HepG2 (cell line): ENCODE measurements around the gene ZMYND10. TPM values are rescaled to one million over a fixed set of nuclear protein-coding genes. Genes with fewer than 3 reads are reported as not detected.

ENCODE experiments used
- CCDC6 ChIP-seq: sonication (generic); formaldehyde crosslinking; IDR thresholded peaks from 2 replicates; pipeline ENCODE4 v1.8.1; 2022; ENCODE audit warnings: mild to moderate bottlenecking, missing genetic modification reagents, moderate library complexity
- CHCHD3 ChIP-seq: sonication (generic); formaldehyde crosslinking; IDR thresholded peaks from 2 replicates; pipeline ENCODE4 v1.8.0; 2022; ENCODE audit warnings: mild to moderate bottlenecking, missing genetic modification reagents, moderate library complexity
- EP300 ChIP-seq, 3 experiments: sonication (generic) in 1 of 3; formaldehyde crosslinking in 1 of 3; IDR thresholded peaks; 2 replicates each; pipeline versions ENCODE4 v1.5.1 to v1.6.1; 2011 to 2020; ENCODE audit warnings: low read depth in 2 of 3, low read length in 2 of 3, borderline replicate concordance in 1 of 3, improper control_type of control experiment in 1 of 3, mild to moderate bottlenecking in 1 of 3, missing genetic modification reagents in 1 of 3, moderate library complexity in 1 of 3
- ERF ChIP-seq: IDR thresholded peaks from 2 replicates; pipeline ENCODE4 v1.6.1; 2018; ENCODE audit warnings: missing biosample characterization, missing genetic modification reagents
- GABPB1 ChIP-seq: IDR thresholded peaks from 2 replicates; pipeline ENCODE4 v1.6.1; 2016; ENCODE audit warnings: mild to moderate bottlenecking, missing genetic modification reagents, moderate library complexity, missing compliant biosample characterization
- HNRNPLL ChIP-seq: fragments of 200-400 bp; formaldehyde crosslinking; IDR thresholded peaks from 2 replicates; pipeline ENCODE4 v1.6.1; 2017; ENCODE audit warnings: mild to moderate bottlenecking, low read depth, low read length; ENCODE audit not compliant: poor library complexity, severe bottlenecking
- IRX3 ChIP-seq: sonication (generic); formaldehyde crosslinking; IDR thresholded peaks from 2 replicates; pipeline ENCODE4 v1.8.1; 2023; ENCODE audit warnings: mild to moderate bottlenecking, low read depth, missing genetic modification reagents, borderline replicate concordance
- KDM2A ChIP-seq: sonication (generic); formaldehyde crosslinking; IDR thresholded peaks from 2 replicates; pipeline ENCODE4 v1.4.0; 2020; ENCODE audit warnings: low read depth, missing genetic modification reagents, borderline replicate concordance
- KDM4B ChIP-seq: sonication (generic); formaldehyde crosslinking; IDR thresholded peaks from 2 replicates; pipeline ENCODE4 v1.4.0; 2020; ENCODE audit warnings: missing genetic modification reagents
- MED8 ChIP-seq: sonication (generic); formaldehyde crosslinking; IDR thresholded peaks from 2 replicates; pipeline ENCODE4 v1.8.1; 2023; ENCODE audit warnings: mild to moderate bottlenecking, missing genetic modification reagents; ENCODE audit not compliant: insufficient replicate concordance
- NFKB2 ChIP-seq: sonication (generic); formaldehyde crosslinking; IDR thresholded peaks from 2 replicates; pipeline ENCODE4 v1.4.0; 2020; ENCODE audit warnings: missing genetic modification reagents, borderline replicate concordance
- PAWR ChIP-seq: sonication (generic); formaldehyde crosslinking; IDR thresholded peaks from 2 replicates; pipeline ENCODE4 v1.4.0; 2020; ENCODE audit warnings: missing genetic modification reagents, mild to moderate bottlenecking, borderline replicate concordance
- RFX3 ChIP-seq: IDR thresholded peaks from 2 replicates; pipeline ENCODE4 v1.6.1; 2016; ENCODE audit warnings: missing biosample characterization, missing genetic modification reagents
- SYNCRIP ChIP-seq: fragments of 200-400 bp; formaldehyde crosslinking; IDR thresholded peaks from 2 replicates; pipeline ENCODE4 v1.6.1; 2018; ENCODE audit warnings: mild to moderate bottlenecking, low read depth, low read length; ENCODE audit not compliant: insufficient read depth
- TBX3 ChIP-seq: fragments of 450-650 bp; IDR thresholded peaks from 2 replicates; pipeline ENCODE4 v1.6.1; 2017; ENCODE audit warnings: antibody characterized with exemption, mild to moderate bottlenecking, inconsistent platforms, borderline replicate concordance
- ZBTB42 ChIP-seq: sonication (generic); formaldehyde crosslinking; IDR thresholded peaks from 2 replicates; pipeline ENCODE4 v1.5.0; 2020; ENCODE audit warnings: mild to moderate bottlenecking, missing genetic modification reagents
- ZFP1 ChIP-seq: IDR thresholded peaks from 2 replicates; pipeline ENCODE4 v1.6.1; 2016
- ZNF253 ChIP-seq: sonication (generic); formaldehyde crosslinking; IDR thresholded peaks from 2 replicates; pipeline ENCODE4 v1.8.0; 2022; ENCODE audit warnings: mild to moderate bottlenecking, missing genetic modification reagents, borderline replicate concordance
- ZNF501 ChIP-seq: sonication (generic); formaldehyde crosslinking; IDR thresholded peaks from 2 replicates; pipeline ENCODE4 v1.5.1; 2020; ENCODE audit warnings: mild to moderate bottlenecking, moderate library complexity, missing genetic modification reagents
- ZNF547 ChIP-seq: sonication (generic); formaldehyde crosslinking; IDR thresholded peaks from 2 replicates; pipeline ENCODE4 v1.5.1; 2020; ENCODE audit warnings: mild to moderate bottlenecking, missing genetic modification reagents
- ZNF564 ChIP-seq: sonication (generic); formaldehyde crosslinking; IDR thresholded peaks from 2 replicates; pipeline ENCODE4 v1.8.1; 2023; ENCODE audit warnings: mild to moderate bottlenecking, missing genetic modification reagents
- ZNF572 ChIP-seq: sonication (generic); formaldehyde crosslinking; IDR thresholded peaks from 2 replicates; pipeline ENCODE4 v1.5.1; 2020; ENCODE audit warnings: mild to moderate bottlenecking, missing genetic modification reagents
- ZNF772 ChIP-seq: sonication (generic); formaldehyde crosslinking; IDR thresholded peaks from 2 replicates; pipeline ENCODE4 v1.5.0; 2020; ENCODE audit warnings: mild to moderate bottlenecking, missing genetic modification reagents
- polyA plus RNA-seq, 8 experiments: library from polyadenylated mRNA; depleted of rRNA in 3 of 8; stranded (reverse) in 7 of 8; unstranded in 1 of 8; fragments of >200 nt; fragmentation: Illumina TruSeq in 4 of 8; extraction: Trizol in 4 of 8; gene quantifications; 2 replicates each; pipeline versions ENCODE4 v1.2.1 to v1.2.3, GENCODE V29; 2011 to 2016; ENCODE audit warnings: low read depth in 4 of 8, missing spikeins in 1 of 8, mixed read lengths in 1 of 8; ENCODE audit not compliant: insufficient read depth in 1 of 8
- total RNA-seq, 5 experiments: library from RNA; depleted of rRNA; stranded (reverse); fragments of >200 nt; fragmentation: Illumina TruSeq; extraction: Trizol; gene quantifications; 2 replicates each; pipeline ENCODE4 v1.2.3, GENCODE V29; 2016; ENCODE audit warnings: low read depth in 1 of 5
- TF ChIP-seq, protein P1 (sequence below): IDR thresholded peaks from 2 replicates; pipeline ENCODE4 v1.6.1; 2016; ENCODE audit warnings: low read depth
- TF ChIP-seq, protein P2 (sequence below): sonication (generic); formaldehyde crosslinking; IDR thresholded peaks from 2 replicates; pipeline ENCODE4 v1.4.0; 2020; ENCODE audit warnings: missing genetic modification reagents
- TF ChIP-seq, protein P3 (sequence below): sonication (generic); formaldehyde crosslinking; IDR thresholded peaks from 2 replicates; pipeline ENCODE4 v1.5.1; 2020; ENCODE audit warnings: missing genetic modification reagents, mild to moderate bottlenecking, borderline replicate concordance

ZMYND10 gene
- total and polyA plus RNA-seq, 2 of the 13 experiments (the other 11 are each of a cell fraction or from before 2014, with no cell fraction given) = 0.60 to 0.74 TPM

DNA sequence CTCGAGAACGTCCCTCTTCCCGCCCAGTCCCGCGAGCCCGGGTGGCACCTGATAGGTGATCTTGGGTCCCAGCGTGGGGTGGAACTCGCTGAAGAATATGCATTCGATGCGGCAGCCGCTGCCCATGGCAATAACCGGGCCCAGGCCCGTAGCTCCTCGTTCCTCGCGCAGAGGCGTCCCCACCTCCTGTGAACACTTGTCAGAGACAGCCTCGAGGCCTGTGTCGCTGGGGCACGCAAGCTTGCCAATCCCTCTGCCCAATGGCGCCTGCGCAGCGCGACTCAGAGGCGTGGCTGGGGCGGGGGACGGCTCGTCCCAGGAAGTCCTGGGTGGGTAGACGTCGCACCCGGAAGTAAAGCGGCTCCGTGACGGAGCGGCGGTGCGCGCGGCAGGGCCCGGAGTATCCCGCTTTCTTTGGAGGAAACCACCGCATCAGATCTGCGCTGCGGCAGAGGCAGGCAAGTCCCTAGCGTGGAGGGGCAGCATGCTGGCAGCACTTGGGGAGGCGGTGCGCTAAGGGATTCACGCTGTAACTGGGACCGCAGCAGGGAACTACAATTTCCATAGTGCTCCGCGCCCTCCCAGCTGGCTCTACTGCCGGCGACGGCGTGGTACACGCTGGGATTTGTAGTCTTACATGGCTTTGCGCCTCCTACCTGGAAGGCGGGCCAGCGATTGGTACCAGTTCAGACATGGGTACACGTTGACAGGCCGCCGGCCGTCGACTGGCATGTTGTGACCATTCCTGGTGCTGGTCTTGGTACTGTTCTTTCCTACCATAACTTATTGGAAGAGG is 5.2 kb upstream of the ZMYND10 start, which contains the start of the genes CYB561D2 and NPRL2 (continued):
- TF ChIP-seq ZNF547 (CRISPR knock-in tag) (peak; percentile 97), EP300 (IDR thresholded peaks at IDR 0.05; ENCODE audit: low read depth in 2 of 2, low read length in 2 of 2) (no peak; a peak in 1 of 4 replicates), EP300 (CRISPR knock-in tag; IDR thresholded peaks at IDR 0.05; ENCODE audit: borderline replicate concordance) (peak; percentile 62; the same call in 1 of the 2 replicates), CHCHD3 (CRISPR knock-in tag) (peak; percentile 98; the same call in 1 of the 2 replicates), ZNF564 (CRISPR knock-in tag) (peak; percentile 90), CCDC6 (no peak), ZNF572 (CRISPR knock-in tag) (0 out of 2 replicates have a peak, but pooled peaks have one; percentile 90), ZNF253 (CRISPR knock-in tag) (peak; percentile 95), ZBTB42 (CRISPR knock-in tag) (0 out of 2 replicates have a peak, but pooled peaks have one; percentile 24), PAWR (CRISPR knock-in tag) (no peak), KDM4B (CRISPR knock-in tag) (0 out of 2 replicates have a peak, but pooled peaks have one; percentile 32), GABPB1 (peak; percentile 96), ZFP1 (CRISPR knock-in tag) (no peak), ZNF501 (CRISPR knock-in tag) (peak; percentile 98), ZNF772 (CRISPR knock-in tag) (peak; percentile 96), ERF (CRISPR knock-in tag) (peak; percentile 95), RFX3 (CRISPR knock-in tag) (no peak), KDM2A (CRISPR knock-in tag) (peak; percentile 95), SYNCRIP (no peak), TBX3 (no peak), MED8 (peak; percentile 75), IRX3 (CRISPR knock-in tag) (peak; percentile 96), HNRNPLL (peak; percentile 58), NFKB2 (CRISPR knock-in tag) (peak; percentile 98)
- TF ChIP-seq, protein P1, sequence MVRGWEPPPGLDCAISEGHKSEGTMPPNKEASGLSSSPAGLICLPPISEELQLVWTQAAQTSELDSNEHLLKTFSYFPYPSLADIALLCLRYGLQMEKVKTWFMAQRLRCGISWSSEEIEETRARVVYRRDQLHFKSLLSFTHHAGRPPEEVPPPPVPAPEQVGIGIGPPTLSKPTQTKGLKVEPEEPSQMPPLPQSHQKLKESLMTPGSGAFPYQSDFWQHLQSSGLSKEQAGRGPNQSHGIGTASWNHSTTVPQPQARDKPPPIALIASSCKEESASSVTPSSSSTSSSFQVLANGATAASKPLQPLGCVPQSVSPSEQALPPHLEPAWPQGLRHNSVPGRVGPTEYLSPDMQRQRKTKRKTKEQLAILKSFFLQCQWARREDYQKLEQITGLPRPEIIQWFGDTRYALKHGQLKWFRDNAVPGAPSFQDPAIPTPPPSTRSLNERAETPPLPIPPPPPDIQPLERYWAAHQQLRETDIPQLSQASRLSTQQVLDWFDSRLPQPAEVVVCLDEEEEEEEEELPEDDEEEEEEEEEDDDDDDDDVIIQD = no peak
- TF ChIP-seq, protein P2, sequence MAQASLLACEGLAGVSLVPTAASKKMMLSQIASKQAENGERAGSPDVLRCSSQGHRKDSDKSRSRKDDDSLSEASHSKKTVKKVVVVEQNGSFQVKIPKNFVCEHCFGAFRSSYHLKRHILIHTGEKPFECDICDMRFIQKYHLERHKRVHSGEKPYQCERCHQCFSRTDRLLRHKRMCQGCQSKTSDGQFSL (CRISPR knock-in tag) = no peak
- TF ChIP-seq, protein P3, sequence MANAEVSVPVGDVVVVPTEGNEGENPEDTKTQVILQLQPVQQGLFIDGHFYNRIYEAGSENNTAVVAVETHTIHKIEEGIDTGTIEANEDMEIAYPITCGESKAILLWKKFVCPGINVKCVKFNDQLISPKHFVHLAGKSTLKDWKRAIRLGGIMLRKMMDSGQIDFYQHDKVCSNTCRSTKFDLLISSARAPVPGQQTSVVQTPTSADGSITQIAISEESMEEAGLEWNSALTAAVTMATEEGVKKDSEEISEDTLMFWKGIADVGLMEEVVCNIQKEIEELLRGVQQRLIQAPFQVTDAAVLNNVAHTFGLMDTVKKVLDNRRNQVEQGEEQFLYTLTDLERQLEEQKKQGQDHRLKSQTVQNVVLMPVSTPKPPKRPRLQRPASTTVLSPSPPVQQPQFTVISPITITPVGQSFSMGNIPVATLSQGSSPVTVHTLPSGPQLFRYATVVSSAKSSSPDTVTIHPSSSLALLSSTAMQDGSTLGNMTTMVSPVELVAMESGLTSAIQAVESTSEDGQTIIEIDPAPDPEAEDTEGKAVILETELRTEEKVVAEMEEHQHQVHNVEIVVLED (CRISPR knock-in tag) = peak; percentile 97
